Keratinocyte (primary cell): ENCODE measurements around the gene CD46. TPM values are rescaled to one million over a fixed set of nuclear protein-coding genes. Genes with fewer than 3 reads are reported as not detected.

Experiments used
- DNase-seq: peaks from one replicate; pipeline ENCODE4 v3.0.0-alpha.2; 2011; ENCODE audit warnings: low read depth, missing footprints, low spot score
- FAIRE-seq: peaks from 2 replicates; lab custom pipeline; 2011; peaks lifted over from hg19 to GRCh38; lab: Jason Lieb, UNC
- H2AFZ ChIP-seq: 2 replicates; pipeline ENCODE4 v1.6.0; 2012; ENCODE audit warnings: low read length, control low read depth, inconsistent platforms; ENCODE audit not compliant: control insufficient read depth
- H3K27ac ChIP-seq: 2 replicates; pipeline ENCODE4 v1.5.1; 2011; ENCODE audit warnings: low read length; ENCODE audit not compliant: control insufficient read depth, insufficient read depth
- H3K27me3 ChIP-seq: 3 replicates; pipeline ENCODE4 v1.6.0; 2011; ENCODE audit warnings: low read length; ENCODE audit not compliant: control insufficient read depth, insufficient read depth; ENCODE audit errors: extremely low read depth
- H3K36me3 ChIP-seq, 2 experiments: 2 replicates in 1 of 2; 3 replicates in 1 of 2; pipeline ENCODE4 v1.5.1; 2011; ENCODE audit warnings: low read length in 2 of 2, mild to moderate bottlenecking in 1 of 2; ENCODE audit not compliant: control insufficient read depth in 2 of 2, insufficient read depth in 2 of 2; ENCODE audit errors: extremely low read depth in 1 of 2
- H3K4me1 ChIP-seq: 3 replicates; pipeline ENCODE4 v1.5.1; 2011; ENCODE audit warnings: low read length; ENCODE audit not compliant: control insufficient read depth, insufficient read depth; ENCODE audit errors: extremely low read depth
- H3K4me2 ChIP-seq: 3 replicates; pipeline ENCODE4 v1.6.0; 2011; ENCODE audit warnings: low read depth, low read length; ENCODE audit not compliant: control insufficient read depth, insufficient read depth; ENCODE audit errors: extremely low read depth
- H3K4me3 ChIP-seq, 3 experiments: fragments of 200-600 bp in 1 of 3; sonication (generic) in 1 of 3; 2 replicates in 2 of 3; 3 replicates in 1 of 3; pipeline ENCODE4 v1.5.1; 2011 to 2016; ENCODE audit warnings: low read length in 3 of 3, mild to moderate bottlenecking in 3 of 3, control low read depth in 2 of 3, inconsistent platforms in 1 of 3, low read depth in 1 of 3, mixed read lengths in 1 of 3, mixed run types in 1 of 3, moderate library complexity in 1 of 3; ENCODE audit not compliant: control insufficient read depth in 2 of 3, insufficient read depth in 2 of 3; ENCODE audit errors: extremely low read depth in 1 of 3
- H3K79me2 ChIP-seq: 2 replicates; pipeline ENCODE4 v1.6.0; 2012; ENCODE audit warnings: low read length; ENCODE audit not compliant: control insufficient read depth, insufficient read depth
- H3K9ac ChIP-seq: 3 replicates; pipeline ENCODE4 v1.6.0; 2011; ENCODE audit warnings: low read length; ENCODE audit not compliant: control insufficient read depth, insufficient read depth; ENCODE audit errors: extremely low read depth
- H3K9me1 ChIP-seq: 3 replicates; pipeline ENCODE4 v1.6.0; 2011; ENCODE audit warnings: low read length; ENCODE audit not compliant: control insufficient read depth, insufficient read depth; ENCODE audit errors: extremely low read depth
- H3K9me3 ChIP-seq: 2 replicates; pipeline ENCODE4 v1.5.1; 2012; ENCODE audit warnings: low read depth, low read length; ENCODE audit not compliant: control insufficient read depth
- H4K20me1 ChIP-seq: 3 replicates; pipeline ENCODE4 v1.6.0; 2011; ENCODE audit warnings: low read length; ENCODE audit not compliant: control insufficient read depth, insufficient read depth; ENCODE audit errors: extremely low read depth
- CTCF ChIP-seq, 3 experiments: IDR thresholded peaks in 1 of 3; conservative IDR thresholded peaks in 1 of 3; optimal IDR thresholded peaks in 1 of 3; 2 replicates in 2 of 3; 3 replicates in 1 of 3; pipeline versions ENCODE3 to v1.5.1; 2011; ENCODE audit warnings: low read length in 3 of 3, mild to moderate bottlenecking in 3 of 3, moderate library complexity in 2 of 3, control low read depth in 1 of 3, inconsistent platforms in 1 of 3; ENCODE audit not compliant: insufficient read depth in 2 of 3; ENCODE audit errors: extremely low read depth in 1 of 3
- EZH2 ChIP-seq: IDR thresholded peaks from one replicate; pipeline ENCODE4 v1.6.1; 2012; ENCODE audit warnings: inconsistent platforms, mild to moderate bottlenecking, low read length, moderate library complexity
- dilution Hi-C: fragments of 300-500 bp; cut with MboI; formaldehyde crosslinking; loops from one replicate; pipeline ENCODE4 v1.7.0; 2020; ENCODE audit warnings: low sequenced_read_pairs; ENCODE audit not compliant: extremely low pct_ligation_motif_present
- polyA plus RNA-seq, 5 experiments: library from polyadenylated mRNA; depleted of rRNA in 3 of 5; stranded (reverse) in 3 of 5; stranded (forward) in 1 of 5; unstranded in 1 of 5; fragments of >200 nt; gene quantifications; 1 replicate in 1 of 5; 2 replicates in 3 of 5; 3 replicates in 1 of 5; pipeline versions ENCODE4 v1.2.1 to v1.2.3, GENCODE V29; 2011 to 2012; ENCODE audit warnings: missing spikeins in 2 of 5, low read depth in 1 of 5, low replicate concordance in 1 of 5

The CD46 gene
- polyA plus RNA-seq, 1 donor (not counting 4 experiments of a cell fraction or from before 2014, with no cell fraction given), result 298 TPM

GRCh38 chr1:207797229-207797973, 45.5 kb downstream of the CD46 start:
- Histone ChIP-seq H4K20me1 (no peaks in the 10 kb centered on the region), H3K79me2 (no peaks in the 10 kb centered on the region), H3K27ac (peak overlapping the region; percentile 19), H3K4me3 (no peak overlapping the region), H3K36me3 (peaks cover 13 to 17% of the 10 kb centered on the region in 2 experiments), H3K27me3 (no peaks in the 10 kb centered on the region), H3K9ac (no peak overlapping the region), H3K9me3 (no peaks in the 10 kb centered on the region), H2AFZ (no peak overlapping the region), H3K4me1 (peaks cover 4% of the 10 kb centered on the region), H3K4me2 (no peak overlapping the region), H3K9me1 (no peaks in the 10 kb centered on the region)
- TF ChIP-seq EZH2 (no peak), CTCF (optimal IDR thresholded peaks at IDR 0.05 in 1 of 3, IDR thresholded peaks at IDR 0.05 in 1 of 3, conservative IDR thresholded peaks at IDR 0.05 in 1 of 3; ENCODE audit: extremely low read depth in 1 of 3, insufficient read depth in 2 of 3, low read length in 3 of 3) (peak; percentile 67 to 88 (median 85))
- dilution Hi-C loops, result no loop called here
- DNase-seq (peak; percentile 53), FAIRE-seq (peak; percentile 85)

GRCh38 chr1:207798847-207799246, 47.0 kb downstream of the CD46 start:
- no peak overlapping the region for H3K4me3 ChIP-seq
- DNase-seq (no peak), FAIRE-seq (no peak)
- no peak overlapping the region for H3K9ac ChIP-seq
- no peak overlapping the region for H3K27ac ChIP-seq
- no peaks in the 10 kb centered on the region for H3K9me1 ChIP-seq
- H3K79me2 ChIP-seq, result no peaks in the 10 kb centered on the region
- dilution Hi-C loops, result no loop called here
- H3K9me3 ChIP-seq, result no peaks in the 10 kb centered on the region
- no peak overlapping the region for H3K4me2 ChIP-seq
- H4K20me1 ChIP-seq, result no peaks in the 10 kb centered on the region
- H3K27me3 ChIP-seq, result no peaks in the 10 kb centered on the region
- H3K36me3 ChIP-seq, result peaks cover 13 to 18% of the 10 kb centered on the region in 2 experiments
- H3K4me1 ChIP-seq, result peaks cover 13% of the 10 kb centered on the region
- no peak for TF ChIP-seq CTCF (optimal IDR thresholded peaks at IDR 0.05 in 1 of 3, IDR thresholded peaks at IDR 0.05 in 1 of 3, conservative IDR thresholded peaks at IDR 0.05 in 1 of 3; ENCODE audit: extremely low read depth in 1 of 3, insufficient read depth in 2 of 3, low read length in 3 of 3)
- TF ChIP-seq EZH2, result no peak
- no peak overlapping the region for H2AFZ ChIP-seq
